Uterus (tissue), 4 donors: ENCODE measurements around the gene GIPC2. TPM values are rescaled to one million over a fixed set of nuclear protein-coding genes. Genes with fewer than 3 reads are reported as not detected.

ENCODE experiments used
- DNase-seq, 2 donors: peaks; one replicate each; pipeline ENCODE4 v3.0.0-alpha.2; 2019 to 2020
- H3K27ac ChIP-seq, 2 donors: fragments of 200-600 bp; sonication (generic); 1 replicate in 1 of 2; 2 replicates in 1 of 2; pipeline ENCODE4 v1.5.1; 2016 to 2018
- H3K27me3 ChIP-seq, 2 donors: fragments of 200-600 bp; sonication (generic); one replicate each; pipeline ENCODE4 v1.5.1; 2018 to 2019; ENCODE audit warnings: control low read depth in 1 of 2
- H3K36me3 ChIP-seq, 2 donors: fragments of 200-600 bp; sonication (generic); one replicate each; pipeline ENCODE4 v1.5.1; 2019; ENCODE audit warnings: control low read depth in 1 of 2
- H3K4me1 ChIP-seq, 2 donors: fragments of 200-600 bp; sonication (generic); one replicate each; pipeline ENCODE4 v1.5.1; 2018 to 2019; ENCODE audit warnings: control low read depth in 1 of 2
- H3K4me3 ChIP-seq, 2 donors: fragments of 200-600 bp; sonication (generic); 1 replicate in 1 of 2; 2 replicates in 1 of 2; pipeline ENCODE4 v1.5.1; 2018 to 2019; ENCODE audit warnings: mild to moderate bottlenecking in 1 of 2
- H3K9me3 ChIP-seq, 2 donors: fragments of 200-600 bp; sonication (generic); one replicate each; pipeline ENCODE4 v1.5.1; 2019; ENCODE audit warnings: control low read depth in 1 of 2
- CTCF ChIP-seq, 4 experiments: fragments of 200-600 bp in 2 of 4; fragments of 450-650 bp in 2 of 4; sonication (generic) in 2 of 4; IDR thresholded peaks; one replicate each; pipeline ENCODE4 v1.5.1; 2016 to 2019; ENCODE audit warnings: antibody characterized with exemption in 4 of 4, mild to moderate bottlenecking in 2 of 4, moderate library complexity in 1 of 4
- POLR2A ChIP-seq, 2 donors: fragments of 450-650 bp; IDR thresholded peaks; one replicate each; pipeline ENCODE4 v1.6.1; 2016; ENCODE audit warnings: antibody characterized with exemption in 2 of 2, mild to moderate bottlenecking in 1 of 2, moderate library complexity in 1 of 2
- intact Hi-C: fragments of 100-400 bp; cut with DNase I; formaldehyde crosslinking; loops from one replicate; pipeline ENCODE4 v1.15.1; 2023; ENCODE audit warnings: low total_unique reads
- total RNA-seq, 4 donors: library from RNA; depleted of rRNA in 3 of 4; stranded (reverse); fragments of >200 nt in 3 of 4; gene quantifications; one replicate each; pipeline versions ENCODE4 v1.1.0 to v1.2.4, GENCODE V29; 2014 to 2023
- donor health status: DM: yes; HTN: yes; CAD: no.

The GIPC2 gene
- total RNA-seq, 4 donors from 2014 or later = 3.6 to 8.2 (median 5.8) TPM

- Histone ChIP-seq H3K27ac (no peak overlapping the region), H3K27me3 (no peaks in the 10 kb centered on the region), H3K4me3 (no peak overlapping the region), H3K9me3 (no peaks in the 10 kb centered on the region), H3K4me1 (no peaks in the 10 kb centered on the region), H3K36me3 (no peaks in the 10 kb centered on the region)
- intact Hi-C loops = no loop called here
- no peak for TF ChIP-seq CTCF (IDR thresholded peaks at IDR 0.05)
- no peak for TF ChIP-seq POLR2A (IDR thresholded peaks at IDR 0.05)
- DNase-seq = no peak
These were observed 42.7 kb downstream of the GIPC2 start for GRCh38 chr1:78088486-78088885.

GRCh38 chr1:78089010-78089409 lies 43.2 kb downstream of the GIPC2 start:
- no peak for DNase-seq
- no peaks in the 10 kb centered on the region for H3K9me3 ChIP-seq
- intact Hi-C loops = no loop called here
- TF ChIP-seq CTCF (IDR thresholded peaks at IDR 0.05) (no peak), POLR2A (IDR thresholded peaks at IDR 0.05) (no peak)
- no peaks in the 10 kb centered on the region for H3K27me3 ChIP-seq
- H3K4me1 ChIP-seq = no peaks in the 10 kb centered on the region
- H3K4me3 ChIP-seq = no peak overlapping the region
- H3K36me3 ChIP-seq = no peaks in the 10 kb centered on the region
- H3K27ac ChIP-seq = no peak overlapping the region

- no peaks in the 10 kb centered on the region for H3K36me3 ChIP-seq
- H3K27ac ChIP-seq = no peak overlapping the region
- H3K4me3 ChIP-seq = no peak overlapping the region
- H3K27me3 ChIP-seq = no peaks in the 10 kb centered on the region
- no peaks in the 10 kb centered on the region for H3K9me3 ChIP-seq
- intact Hi-C loops = no loop called here
- DNase-seq = no peak
- TF ChIP-seq CTCF (IDR thresholded peaks at IDR 0.05) = no peak
- TF ChIP-seq POLR2A (IDR thresholded peaks at IDR 0.05) = no peak
- no peaks in the 10 kb centered on the region for H3K4me1 ChIP-seq
These were observed 44.8 kb downstream of the GIPC2 start for GRCh38 chr1:78090472-78091133.

GRCh38 chr1:78091215-78091813 lies 45.5 kb downstream of the GIPC2 start:
- TF ChIP-seq CTCF (IDR thresholded peaks at IDR 0.05) (no peak), POLR2A (IDR thresholded peaks at IDR 0.05) (no peak)
- Histone ChIP-seq H3K9me3 (no peaks in the 10 kb centered on the region), H3K36me3 (no peaks in the 10 kb centered on the region), H3K27me3 (no peaks in the 10 kb centered on the region), H3K27ac (no peak overlapping the region), H3K4me1 (no peaks in the 10 kb centered on the region), H3K4me3 (no peak overlapping the region)
- no peak for DNase-seq
- intact Hi-C loops = no loop called here

GRCh38 chr1:78091886-78092285 lies 46.1 kb downstream of the GIPC2 start:
- H3K4me1 ChIP-seq = no peaks in the 10 kb centered on the region
- H3K36me3 ChIP-seq = no peaks in the 10 kb centered on the region
- no peak overlapping the region for H3K27ac ChIP-seq
- no peaks in the 10 kb centered on the region for H3K9me3 ChIP-seq
- no peaks in the 10 kb centered on the region for H3K27me3 ChIP-seq
- TF ChIP-seq POLR2A (IDR thresholded peaks at IDR 0.05) (no peak), CTCF (IDR thresholded peaks at IDR 0.05) (no peak)
- intact Hi-C loops = no loop called here
- DNase-seq = no peak
- no peak overlapping the region for H3K4me3 ChIP-seq
